GM12891 (cell line): Measurements from ENCODE around the gene NAA80.

Experiments used
- POLR2A ChIP-seq: IDR thresholded peaks from 2 replicates; pipeline ENCODE4 v1.6.1; 2011; ENCODE audit warnings: low read depth, low read length, control low read depth
- POLR2AphosphoS5 ChIP-seq: IDR thresholded peaks from 2 replicates; pipeline ENCODE4 v1.6.1; 2011; ENCODE audit warnings: low read depth, low read length, control low read depth
- SPI1 ChIP-seq: IDR thresholded peaks from 2 replicates; pipeline ENCODE4 v1.6.1; 2011; ENCODE audit warnings: low read depth, low read length, control low read depth
- TAF1 ChIP-seq: IDR thresholded peaks from 2 replicates; pipeline ENCODE4 v1.6.1; 2011; ENCODE audit warnings: low read depth, low read length, control low read depth

DNA sequence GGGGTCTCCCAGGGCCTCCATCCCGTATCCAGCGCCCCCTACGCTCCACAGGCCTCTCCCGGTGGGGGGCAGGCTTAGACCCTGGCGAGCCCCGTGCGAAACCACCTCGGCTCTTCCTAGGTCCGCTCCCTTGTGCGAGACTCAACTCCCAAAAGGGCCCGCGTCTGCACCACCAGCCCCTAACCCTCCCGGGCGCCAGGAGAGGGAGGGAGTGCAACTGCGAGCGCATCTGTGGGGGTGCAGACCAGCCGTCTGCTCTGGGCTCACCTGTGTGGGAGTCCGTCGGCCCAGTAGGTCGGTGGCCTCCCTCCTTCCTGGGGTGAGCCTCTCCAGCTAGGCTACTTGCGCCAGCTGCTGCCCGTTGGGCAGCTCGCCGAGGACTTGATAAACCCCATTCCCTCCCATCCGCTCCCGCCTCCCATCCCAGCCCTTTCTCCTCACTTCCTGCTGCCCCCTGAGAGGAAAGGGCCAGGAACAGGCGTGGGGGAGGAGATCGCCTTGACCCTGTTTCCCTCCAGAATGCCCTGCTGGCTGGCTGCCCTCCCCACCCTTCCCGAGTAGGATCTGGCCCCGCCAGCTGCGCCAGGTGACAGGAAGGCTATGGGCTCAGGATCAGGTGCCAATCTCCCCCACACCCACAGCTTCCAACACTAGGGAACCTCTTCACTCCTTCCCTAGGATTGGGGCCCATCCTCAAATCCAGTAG is 23.3 kb upstream of the NAA80 start, which contains the start of gene HYAL2:
- TF ChIP-seq TAF1 (no peak), POLR2A (no peak), POLR2AphosphoS5 (no peak), SPI1 (no peak)
